HUES6 (cell line): ENCODE data around the gene HOXB4.

Source experiments
- H3K27ac ChIP-seq: 2 replicates; pipeline ENCODE4 v1.7.0; 2013; ENCODE audit warnings: low read depth, mild to moderate bottlenecking, low read length, inconsistent platforms
- H3K27me3 ChIP-seq: 2 replicates; pipeline ENCODE4 v1.6.1; 2013; ENCODE audit warnings: low read length; ENCODE audit not compliant: control insufficient read depth, insufficient read depth
- H3K36me3 ChIP-seq: 2 replicates; pipeline ENCODE4 v1.6.1; 2013; ENCODE audit warnings: low read length; ENCODE audit not compliant: control insufficient read depth, insufficient read depth
- H3K4me1 ChIP-seq: 2 replicates; pipeline ENCODE4 v1.6.1; 2013; ENCODE audit warnings: low read length; ENCODE audit not compliant: control insufficient read depth, insufficient read depth
- H3K4me3 ChIP-seq: 2 replicates; pipeline ENCODE4 v1.5.1; 2013; ENCODE audit warnings: low read depth, low read length
- H3K9ac ChIP-seq: one replicate; pipeline ENCODE4 v1.6.1; 2013; ENCODE audit warnings: mild to moderate bottlenecking, low read length
- H3K9me3 ChIP-seq: 2 replicates; pipeline ENCODE4 v1.6.1; 2013; ENCODE audit warnings: low read depth, low read length; ENCODE audit not compliant: control insufficient read depth, insufficient read depth

The HOXB4 gene

GRCh38 chr17:48528936-48529682 lies 49.0 kb downstream of the HOXB4 start:
- Histone ChIP-seq H3K9me3 (no peaks in the 10 kb centered on the region), H3K27ac (no peak overlapping the region; the same call in 1 of the 2 replicates), H3K27me3 (peaks cover 95% of the 10 kb centered on the region), H3K36me3 (no peaks in the 10 kb centered on the region), H3K9ac (peak overlapping the region; percentile 61), H3K4me3 (no peak overlapping the region), H3K4me1 (peaks cover 67% of the 10 kb centered on the region)

- Histone ChIP-seq H3K9ac (peak overlapping the region; percentile 21), H3K27me3 (peaks cover 95% of the 10 kb centered on the region), H3K4me3 (peak overlapping the region; percentile 32; the same call in 1 of the 2 replicates), H3K9me3 (no peaks in the 10 kb centered on the region), H3K4me1 (peaks cover 64% of the 10 kb centered on the region), H3K36me3 (no peaks in the 10 kb centered on the region), H3K27ac (no peak overlapping the region)
Measured at GRCh38 chr17:48528153-48528935, 49.8 kb downstream of the HOXB4 start.

GRCh38 chr17:48527547-48527932 lies 50.6 kb downstream of the HOXB4 start:
- H3K27ac ChIP-seq: peak overlapping the region; percentile 77; the same call in 1 of the 2 replicates
- peak overlapping the region; percentile 52 for H3K4me3 ChIP-seq
- peak overlapping the region; percentile 60 for H3K9ac ChIP-seq
- H3K36me3 ChIP-seq: no peaks in the 10 kb centered on the region
- H3K4me1 ChIP-seq: peaks cover 62% of the 10 kb centered on the region
- H3K9me3 ChIP-seq: no peaks in the 10 kb centered on the region
- H3K27me3 ChIP-seq: peaks cover 95% of the 10 kb centered on the region

GRCh38 chr17:48526608-48527546 lies 51.3 kb downstream of the HOXB4 start:
- H3K4me1 ChIP-seq: peaks cover 62% of the 10 kb centered on the region
- peaks cover 95% of the 10 kb centered on the region for H3K27me3 ChIP-seq
- H3K4me3 ChIP-seq: peak overlapping the region; percentile 52
- peak overlapping the region; percentile 77; the same call in 1 of the 2 replicates for H3K27ac ChIP-seq
- H3K36me3 ChIP-seq: no peaks in the 10 kb centered on the region
- peak overlapping the region; percentile 61 for H3K9ac ChIP-seq
- no peaks in the 10 kb centered on the region for H3K9me3 ChIP-seq
